ENCODE results near the gene TXN.

Gene TXN

GRCh38 chr9:110256380-110257096 is at the start of gene TXN:
Gene TXN (minus strand): TSS chr9:110256507. CDS start chr9:110256435, 72 bp downstream.
- peak; percentile 99 for DNase-seq

GRCh38 chr9:110303133-110303532 is 46.8 kb upstream of the TXN start:
- DNase-seq, result peak; percentile 90 to 96

GRCh38 chr9:110298043-110298605 is 41.8 kb upstream of the TXN start:
- DNase-seq, result no peak

- no peak for DNase-seq
Measured at GRCh38 chr9:110293248-110293647, 36.9 kb upstream of the TXN start.

- no peak for DNase-seq
Measured at GRCh38 chr9:110291921-110292557, 35.7 kb upstream of the TXN start.

GRCh38 chr9:110290001-110290400 is 33.7 kb upstream of the TXN start:
- DNase-seq, result no peak

GRCh38 chr9:110288503-110288902 is 32.2 kb upstream of the TXN start:
- DNase-seq, result no peak

- DNase-seq, result no peak
Measured at GRCh38 chr9:110287289-110287680, 31.0 kb upstream of the TXN start.

GRCh38 chr9:110284211-110284844 is 28.0 kb upstream of the TXN start:
- no peak for DNase-seq

GRCh38 chr9:110283751-110284150 is 27.4 kb upstream of the TXN start:
- DNase-seq, result no peak

GRCh38 chr9:110282739-110283081 is 26.4 kb upstream of the TXN start:
- DNase-seq, result no peak

GRCh38 chr9:110282018-110282738 is 25.9 kb upstream of the TXN start:
- DNase-seq, result peak; percentile 38 to 77

- no peak for DNase-seq
Measured at GRCh38 chr9:110278080-110278707, 21.9 kb upstream of the TXN start.

- DNase-seq, result no peak
Measured at GRCh38 chr9:110276781-110277180, 20.5 kb upstream of the TXN start.

- no peak for DNase-seq
Measured at GRCh38 chr9:110270211-110270995, 14.1 kb upstream of the TXN start.

- DNase-seq, result no peak
Measured at GRCh38 chr9:110266795-110267194, 10.5 kb upstream of the TXN start.

GRCh38 chr9:110261632-110262031 is 5.3 kb upstream of the TXN start:
- no peak for DNase-seq

GRCh38 chr9:110260911-110261310 is 4.6 kb upstream of the TXN start:
- no peak for DNase-seq

- no peak for DNase-seq
Measured at GRCh38 chr9:110259566-110259965, 3.3 kb upstream of the TXN start.

GRCh38 chr9:110258690-110259091 is 2.4 kb upstream of the TXN start:
- peak; percentile 77 to 94 for DNase-seq

- DNase-seq, result peak; percentile 71 to 91
Measured at GRCh38 chr9:110257956-110258355, 1.6 kb upstream of the TXN start.

Data from inflammatory macrophage treated with lipopolysaccharide for 1 hour (primary cell).